WTC11 (cell line): ENCODE results near the gene NLE1. TPM values are rescaled to one million over a fixed set of nuclear protein-coding genes. Genes with fewer than 3 reads are reported as not detected.

ENCODE experiments used
- ATAC-seq: fragments of 200-7000 bp; cut with Tn5 transposase; 2 replicates; pipeline ENCODE4 v1.10.0; 2021; ENCODE audit warnings: mild to moderate bottlenecking, moderate library complexity
- CTCF ChIA-PET: fragments of 300-600 bp; sonication (Branson Sonifier 250); formaldehyde crosslinking; loops from one replicate; lab custom pipeline; 2021; ENCODE audit warnings: antibody characterized with exemption; lab: Charles Lee
- POLR2A ChIA-PET: fragments of 350-600 bp; sonication (Branson Sonifier 250); formaldehyde crosslinking; loops from one replicate; lab custom pipeline; 2021; ENCODE audit warnings: antibody characterized with exemption; lab: Charles Lee
- DNase-seq: peaks from one replicate; pipeline ENCODE4 v3.0.0; 2021; ENCODE audit warnings: low spot score
- H3K27ac Mint-ChIP-seq: 2 replicates; pipeline ENCODE4 v1.8.0; 2021; ENCODE audit warnings: mixed read lengths
- H3K27me3 Mint-ChIP-seq: 2 replicates; pipeline ENCODE4 v1.8.0; 2021; ENCODE audit warnings: low read depth, mild to moderate bottlenecking, moderate library complexity, mixed read lengths
- H3K36me3 Mint-ChIP-seq: 2 replicates; pipeline ENCODE4 v1.8.0; 2021; ENCODE audit warnings: mixed read lengths
- H3K4me1 Mint-ChIP-seq: 2 replicates; pipeline ENCODE4 v1.8.0; 2022; ENCODE audit warnings: mixed read lengths
- H3K4me3 Mint-ChIP-seq: 2 replicates; pipeline ENCODE4 v1.8.0; 2021; ENCODE audit warnings: mild to moderate bottlenecking, moderate library complexity, mixed read lengths
- H3K9me3 Mint-ChIP-seq: 2 replicates; pipeline ENCODE4 v1.8.0; 2021; ENCODE audit warnings: mixed read lengths
- AFF4 ChIP-seq: sonication (generic); formaldehyde crosslinking; IDR thresholded peaks from 2 replicates; pipeline ENCODE4 v1.8.1; 2023; ENCODE audit warnings: mild to moderate bottlenecking, missing genetic modification reagents, borderline replicate concordance
- ATF3 ChIP-seq: sonication (generic); formaldehyde crosslinking; conservative IDR thresholded peaks from 2 replicates; pipeline ENCODE4 v1.8.1; 2022; ENCODE audit warnings: mild to moderate bottlenecking, missing genetic modification reagents
- GRHL2 ChIP-seq: fragments of 250-450 bp; sonication (Bioruptor Pico); IDR thresholded peaks from 2 replicates; pipeline ENCODE4 v1.8.0; 2022; ENCODE audit warnings: mild to moderate bottlenecking, moderate library complexity; ENCODE audit not compliant: insufficient replicate concordance, severe bottlenecking
- IRF2 ChIP-seq: sonication (generic); formaldehyde crosslinking; IDR thresholded peaks from 2 replicates; pipeline ENCODE4 v1.8.0; 2022; ENCODE audit warnings: low read depth, missing genetic modification reagents, borderline replicate concordance
- KAT7 ChIP-seq: sonication (generic); formaldehyde crosslinking; IDR thresholded peaks from 2 replicates; pipeline ENCODE4 v1.8.1; 2023; ENCODE audit warnings: missing genetic modification reagents, mild to moderate bottlenecking, borderline replicate concordance
- NFYB ChIP-seq: sonication (generic); formaldehyde crosslinking; conservative IDR thresholded peaks from 2 replicates; pipeline ENCODE4 v1.8.0; 2022; ENCODE audit warnings: low read depth, missing genetic modification reagents
- RELA ChIP-seq: sonication (generic); formaldehyde crosslinking; IDR thresholded peaks from 2 replicates; pipeline ENCODE4 v1.8.1; 2022; ENCODE audit warnings: missing genetic modification reagents, mild to moderate bottlenecking, borderline replicate concordance
- SOX15 ChIP-seq: fragments of 250-450 bp; sonication (Bioruptor Pico); IDR thresholded peaks from 2 replicates; pipeline ENCODE4 v1.9.0; 2021; ENCODE audit warnings: mild to moderate bottlenecking
- TCF7 ChIP-seq: sonication (generic); formaldehyde crosslinking; IDR thresholded peaks from 2 replicates; pipeline ENCODE4 v1.8.0; 2022; ENCODE audit warnings: mild to moderate bottlenecking, low read depth, missing genetic modification reagents, moderate library complexity
- TEAD4 ChIP-seq: sonication (generic); formaldehyde crosslinking; IDR thresholded peaks from 2 replicates; pipeline ENCODE4 v1.8.0; 2022; ENCODE audit warnings: mild to moderate bottlenecking, missing genetic modification reagents
- ZBTB43 ChIP-seq: sonication (generic); formaldehyde crosslinking; IDR thresholded peaks from 2 replicates; pipeline ENCODE4 v1.8.1; 2023; ENCODE audit warnings: mild to moderate bottlenecking, missing genetic modification reagents
- ZMAT4 ChIP-seq: fragments of 250-450 bp; sonication (Bioruptor Pico); IDR thresholded peaks from 2 replicates; pipeline ENCODE4 v1.9.0; 2021; ENCODE audit warnings: mild to moderate bottlenecking
- ZNF121 ChIP-seq: sonication (generic); formaldehyde crosslinking; IDR thresholded peaks from 2 replicates; pipeline ENCODE4 v1.8.0; 2023; ENCODE audit warnings: missing genetic modification reagents
- ZNF263 ChIP-seq: sonication (generic); formaldehyde crosslinking; IDR thresholded peaks from 2 replicates; pipeline ENCODE4 v1.8.1; 2022; ENCODE audit warnings: low read depth, mild to moderate bottlenecking, moderate library complexity, missing genetic modification reagents
- ZNF281 ChIP-seq: sonication (generic); formaldehyde crosslinking; IDR thresholded peaks from 2 replicates; pipeline ENCODE4 v1.8.0; 2023; ENCODE audit warnings: mild to moderate bottlenecking, missing genetic modification reagents
- ZNF317 ChIP-seq: sonication (generic); formaldehyde crosslinking; IDR thresholded peaks from 2 replicates; pipeline ENCODE4 v1.8.1; 2023; ENCODE audit warnings: low read depth, mild to moderate bottlenecking, moderate library complexity, missing genetic modification reagents, borderline replicate concordance
- total RNA-seq: library from RNA; stranded (reverse); gene quantifications from 3 replicates; pipeline ENCODE4 v1.2.3, GENCODE V29; 2021
- TF ChIP-seq, protein P1 (sequence below): sonication (generic); formaldehyde crosslinking; IDR thresholded peaks from 2 replicates; pipeline ENCODE4 v1.8.1; 2023; ENCODE audit warnings: mild to moderate bottlenecking, missing genetic modification reagents, moderate library complexity
- TF ChIP-seq, protein P2 (sequence below): sonication (generic); formaldehyde crosslinking; IDR thresholded peaks from 2 replicates; pipeline ENCODE4 v1.8.0; 2023; ENCODE audit warnings: missing genetic modification reagents
- TF ChIP-seq, protein P3 (sequence below): sonication (generic); formaldehyde crosslinking; IDR thresholded peaks from 2 replicates; pipeline ENCODE4 v1.8.1; 2022; ENCODE audit warnings: missing genetic modification reagents, borderline replicate concordance
- TF ChIP-seq, protein P4 (sequence below): sonication (generic); formaldehyde crosslinking; IDR thresholded peaks from 2 replicates; pipeline ENCODE4 v1.8.0; 2022; ENCODE audit warnings: mild to moderate bottlenecking, missing genetic modification reagents

NLE1 gene
- total RNA-seq, 1 experiment from 2014 or later, result 52.2 TPM

GRCh38 chr17:35191001-35191695, 49.0 kb upstream of the NLE1 start (continued):
- TF ChIP-seq ZBTB43 (CRISPR knock-in tag), result no peak
- no peak for TF ChIP-seq TCF7 (CRISPR knock-in tag)
- TF ChIP-seq, protein P1, sequence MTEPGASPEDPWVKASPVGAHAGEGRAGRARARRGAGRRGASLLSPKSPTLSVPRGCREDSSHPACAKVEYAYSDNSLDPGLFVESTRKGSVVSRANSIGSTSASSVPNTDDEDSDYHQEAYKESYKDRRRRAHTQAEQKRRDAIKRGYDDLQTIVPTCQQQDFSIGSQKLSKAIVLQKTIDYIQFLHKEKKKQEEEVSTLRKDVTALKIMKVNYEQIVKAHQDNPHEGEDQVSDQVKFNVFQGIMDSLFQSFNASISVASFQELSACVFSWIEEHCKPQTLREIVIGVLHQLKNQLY (CRISPR knock-in tag), result no peak
- TF ChIP-seq ZNF121 (CRISPR knock-in tag), result no peak
- TF ChIP-seq, protein P2, sequence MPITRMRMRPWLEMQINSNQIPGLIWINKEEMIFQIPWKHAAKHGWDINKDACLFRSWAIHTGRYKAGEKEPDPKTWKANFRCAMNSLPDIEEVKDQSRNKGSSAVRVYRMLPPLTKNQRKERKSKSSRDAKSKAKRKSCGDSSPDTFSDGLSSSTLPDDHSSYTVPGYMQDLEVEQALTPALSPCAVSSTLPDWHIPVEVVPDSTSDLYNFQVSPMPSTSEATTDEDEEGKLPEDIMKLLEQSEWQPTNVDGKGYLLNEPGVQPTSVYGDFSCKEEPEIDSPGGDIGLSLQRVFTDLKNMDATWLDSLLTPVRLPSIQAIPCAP (CRISPR knock-in tag), result no peak
- no peak for TF ChIP-seq ATF3
- TF ChIP-seq, protein P3, sequence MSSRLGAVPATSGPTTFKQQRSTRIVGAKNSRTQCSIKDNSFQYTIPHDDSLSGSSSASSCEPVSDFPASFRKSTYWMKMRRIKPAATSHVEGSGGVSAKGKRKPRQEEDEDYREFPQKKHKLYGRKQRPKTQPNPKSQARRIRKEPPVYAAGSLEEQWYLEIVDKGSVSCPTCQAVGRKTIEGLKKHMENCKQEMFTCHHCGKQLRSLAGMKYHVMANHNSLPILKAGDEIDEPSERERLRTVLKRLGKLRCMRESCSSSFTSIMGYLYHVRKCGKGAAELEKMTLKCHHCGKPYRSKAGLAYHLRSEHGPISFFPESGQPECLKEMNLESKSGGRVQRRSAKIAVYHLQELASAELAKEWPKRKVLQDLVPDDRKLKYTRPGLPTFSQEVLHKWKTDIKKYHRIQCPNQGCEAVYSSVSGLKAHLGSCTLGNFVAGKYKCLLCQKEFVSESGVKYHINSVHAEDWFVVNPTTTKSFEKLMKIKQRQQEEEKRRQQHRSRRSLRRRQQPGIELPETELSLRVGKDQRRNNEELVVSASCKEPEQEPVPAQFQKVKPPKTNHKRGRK (CRISPR knock-in tag), result no peak
- TF ChIP-seq ZNF317, result no peak
- TF ChIP-seq KAT7 (CRISPR knock-in tag), result no peak
- no peak for TF ChIP-seq SOX15 (CRISPR knock-in tag)
- no peak for TF ChIP-seq GRHL2 (CRISPR knock-in tag)
- no peak for TF ChIP-seq NFYB (CRISPR knock-in tag)
- TF ChIP-seq ZNF281, result no peak

DNA sequence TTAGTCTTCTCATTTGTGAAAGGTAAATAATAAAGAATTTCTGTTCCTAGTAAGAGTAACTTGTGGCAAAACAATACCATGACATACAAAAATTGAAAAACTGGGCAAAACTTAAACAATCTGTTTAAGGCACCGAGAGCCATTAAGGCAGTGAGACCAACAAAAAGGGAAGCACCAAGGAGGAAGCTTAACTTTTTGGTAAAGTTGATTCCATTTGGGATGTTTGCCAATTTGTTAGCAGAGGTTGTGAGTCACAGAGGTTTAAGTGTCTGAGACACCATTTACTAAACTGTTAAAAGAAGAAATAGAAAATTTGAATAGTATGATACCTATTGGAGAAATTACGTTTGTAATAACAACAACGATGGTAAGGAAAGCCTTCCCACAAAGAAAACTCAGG, 47.2 kb upstream of the NLE1 start:
- Mint-ChIP-seq H3K4me1 (no peaks in the 10 kb centered on the region), H3K36me3 (0 out of 2 replicates have a peak, but pooled peaks cover 2% of the 10 kb centered on the region), H3K27ac (no peak overlapping the region), H3K9me3 (peaks cover 10% of the 10 kb centered on the region), H3K4me3 (no peak overlapping the region), H3K27me3 (peaks cover 17% of the 10 kb centered on the region)
- ChIA-PET CTCF (no interaction called here), POLR2A (no interaction called here)
- no peak for DNase-seq
- no peak for ATAC-seq
- TF ChIP-seq ZNF263 (CRISPR knock-in tag) (no peak), TEAD4 (no peak), IRF2 (CRISPR knock-in tag) (no peak), ZMAT4 (no peak), AFF4 (no peak), RELA (no peak)
- TF ChIP-seq, protein P4, sequence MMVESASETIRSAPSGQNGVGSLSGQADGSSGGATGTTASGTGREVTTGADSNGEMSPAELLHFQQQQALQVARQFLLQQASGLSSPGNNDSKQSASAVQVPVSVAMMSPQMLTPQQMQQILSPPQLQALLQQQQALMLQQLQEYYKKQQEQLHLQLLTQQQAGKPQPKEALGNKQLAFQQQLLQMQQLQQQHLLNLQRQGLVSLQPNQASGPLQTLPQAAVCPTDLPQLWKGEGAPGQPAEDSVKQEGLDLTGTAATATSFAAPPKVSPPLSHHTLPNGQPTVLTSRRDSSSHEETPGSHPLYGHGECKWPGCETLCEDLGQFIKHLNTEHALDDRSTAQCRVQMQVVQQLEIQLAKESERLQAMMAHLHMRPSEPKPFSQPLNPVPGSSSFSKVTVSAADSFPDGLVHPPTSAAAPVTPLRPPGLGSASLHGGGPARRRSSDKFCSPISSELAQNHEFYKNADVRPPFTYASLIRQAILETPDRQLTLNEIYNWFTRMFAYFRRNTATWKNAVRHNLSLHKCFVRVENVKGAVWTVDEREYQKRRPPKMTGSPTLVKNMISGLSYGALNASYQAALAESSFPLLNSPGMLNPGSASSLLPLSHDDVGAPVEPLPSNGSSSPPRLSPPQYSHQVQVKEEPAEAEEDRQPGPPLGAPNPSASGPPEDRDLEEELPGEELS (CRISPR knock-in tag), result no peak
